Measurements from ENCODE around the gene FOXG1. TPM values are rescaled to one million over a fixed set of nuclear protein-coding genes. Genes with fewer than 3 reads are reported as not detected.

FOXG1 gene
- total and polyA plus RNA-seq, 8 donors: 0.13 to 0.89 TPM; not detected in 6

GRCh38 chr14:28756884-28757570 lies 9.6 kb upstream of the FOXG1 start:
- H3K9me3 ChIP-seq: no peaks in the 10 kb centered on the region
- peaks cover 27 to 92% (median 75%) of the 10 kb centered on the region in 3 donors for H3K27me3 ChIP-seq
- 4 to 7% (median 6%) methylated on average over 23 of the region's 23 CpGs for WGBS, 5 donors
- H3K27ac ChIP-seq: no peak overlapping the region
- peaks cover 0 to 26% (median 12%) of the 10 kb centered on the region in 4 donors for H3K4me1 ChIP-seq
- intact Hi-C loops (cut with DNase I; ENCODE audit: low total_unique reads): loop anchor here (10.0 kb wide), 2 partner anchors 778 to 1458 kb away; no protein-coding TSS in a partner anchor
- TF ChIP-seq POLR2A (IDR thresholded peaks at IDR 0.05) (no peak), EP300 (IDR thresholded peaks at IDR 0.05) (no peak), CTCF (IDR thresholded peaks at IDR 0.05) (peak in 5 of 7 experiments; percentile 12 to 34 (median 20)), POLR2AphosphoS5 (IDR thresholded peaks at IDR 0.05) (no peak)
- no peak overlapping the region for H3K4me3 ChIP-seq
- H3K36me3 ChIP-seq: no peaks in the 10 kb centered on the region
- DNase-seq: peak in 1 of 2 donors; percentile 73

- H3K4me3 ChIP-seq: no peak overlapping the region
- intact Hi-C loops (cut with DNase I; ENCODE audit: low total_unique reads): loop anchor here (10.0 kb wide), 2 partner anchors 777 to 1457 kb away; no protein-coding TSS in a partner anchor
- no peak for DNase-seq
- peaks cover 30 to 96% (median 82%) of the 10 kb centered on the region in 3 donors for H3K27me3 ChIP-seq
- no peaks in the 10 kb centered on the region for H3K9me3 ChIP-seq
- no peaks in the 10 kb centered on the region for H3K36me3 ChIP-seq
- TF ChIP-seq POLR2AphosphoS5 (IDR thresholded peaks at IDR 0.05): no peak
- TF ChIP-seq EP300 (IDR thresholded peaks at IDR 0.05): no peak
- TF ChIP-seq POLR2A (IDR thresholded peaks at IDR 0.05): no peak
- no peak for TF ChIP-seq CTCF (IDR thresholded peaks at IDR 0.05)
- peaks cover 0 to 26% (median 12%) of the 10 kb centered on the region in 4 donors for H3K4me1 ChIP-seq
- 7 to 16% (median 15%) methylated on average over 7 of the region's 7 CpGs for WGBS, 5 donors
- H3K27ac ChIP-seq: no peak overlapping the region
Observed at GRCh38 chr14:28757786-28758185, 8.8 kb upstream of the FOXG1 start.

GRCh38 chr14:28758253-28758884 lies 8.2 kb upstream of the FOXG1 start:
- H3K27me3 ChIP-seq: peaks cover 30 to 100% (median 88%) of the 10 kb centered on the region in 3 donors
- H3K4me1 ChIP-seq: peaks cover 0 to 26% (median 12%) of the 10 kb centered on the region in 4 donors
- no peak for DNase-seq
- H3K4me3 ChIP-seq: no peak overlapping the region
- H3K9me3 ChIP-seq: no peaks in the 10 kb centered on the region
- intact Hi-C loops (cut with DNase I; ENCODE audit: low total_unique reads): loop anchor here (10.0 kb wide), 2 partner anchors 776 to 1456 kb away; no protein-coding TSS in a partner anchor
- H3K36me3 ChIP-seq: no peaks in the 10 kb centered on the region
- TF ChIP-seq POLR2A (IDR thresholded peaks at IDR 0.05): no peak
- TF ChIP-seq CTCF (IDR thresholded peaks at IDR 0.05): no peak
- no peak for TF ChIP-seq EP300 (IDR thresholded peaks at IDR 0.05)
- H3K27ac ChIP-seq: no peak overlapping the region
- 7 to 11% (median 8%) methylated on average over 12 of the region's 12 CpGs for WGBS, 5 donors

GRCh38 chr14:28758885-28759652 lies 7.5 kb upstream of the FOXG1 start:
- Histone ChIP-seq H3K9me3 (no peaks in the 10 kb centered on the region), H3K4me3 (no peak overlapping the region), H3K27ac (no peak overlapping the region), H3K4me1 (peaks cover 0 to 26% (median 12%) of the 10 kb centered on the region in 4 donors), H3K36me3 (no peaks in the 10 kb centered on the region), H3K27me3 (peaks cover 30 to 100% (median 93%) of the 10 kb centered on the region in 3 donors)
- intact Hi-C loops (cut with DNase I; ENCODE audit: low total_unique reads): loop anchor here (10.0 kb wide), 2 partner anchors 776 to 1456 kb away; no protein-coding TSS in a partner anchor
- no peak for TF ChIP-seq POLR2AphosphoS5 (IDR thresholded peaks at IDR 0.05)
- TF ChIP-seq POLR2A (IDR thresholded peaks at IDR 0.05): no peak
- TF ChIP-seq CTCF (IDR thresholded peaks at IDR 0.05): no peak
- TF ChIP-seq EP300 (IDR thresholded peaks at IDR 0.05): no peak
- 4 to 6% (median 5%) methylated on average over 30 of the region's 30 CpGs for WGBS, 5 donors
- no peak for DNase-seq
